ENCODE measurements around the gene RGPD4. TPM values are rescaled to one million over a fixed set of nuclear protein-coding genes. Genes with fewer than 3 reads are reported as not detected.
"Not testable (repeated sequence)": the region's sequence is repeated elsewhere in the genome, so short reads cannot be mapped to it uniquely, and the experiment has no call there.

The RGPD4 gene
- polyA plus RNA-seq, 1 donor from 2014 or later: 0.26 TPM

GRCh38 chr2:107916121-107916520, 89.4 kb downstream of the RGPD4 start:
- TF ChIP-seq CTCF (IDR thresholded peaks at IDR 0.05; ENCODE audit: poor library complexity, severe bottlenecking): peak; percentile 15
- H3K9ac ChIP-seq (ENCODE audit: low read length); H3K4me3 ChIP-seq (ENCODE audit: low read length): not testable (repeated sequence)

DNA sequence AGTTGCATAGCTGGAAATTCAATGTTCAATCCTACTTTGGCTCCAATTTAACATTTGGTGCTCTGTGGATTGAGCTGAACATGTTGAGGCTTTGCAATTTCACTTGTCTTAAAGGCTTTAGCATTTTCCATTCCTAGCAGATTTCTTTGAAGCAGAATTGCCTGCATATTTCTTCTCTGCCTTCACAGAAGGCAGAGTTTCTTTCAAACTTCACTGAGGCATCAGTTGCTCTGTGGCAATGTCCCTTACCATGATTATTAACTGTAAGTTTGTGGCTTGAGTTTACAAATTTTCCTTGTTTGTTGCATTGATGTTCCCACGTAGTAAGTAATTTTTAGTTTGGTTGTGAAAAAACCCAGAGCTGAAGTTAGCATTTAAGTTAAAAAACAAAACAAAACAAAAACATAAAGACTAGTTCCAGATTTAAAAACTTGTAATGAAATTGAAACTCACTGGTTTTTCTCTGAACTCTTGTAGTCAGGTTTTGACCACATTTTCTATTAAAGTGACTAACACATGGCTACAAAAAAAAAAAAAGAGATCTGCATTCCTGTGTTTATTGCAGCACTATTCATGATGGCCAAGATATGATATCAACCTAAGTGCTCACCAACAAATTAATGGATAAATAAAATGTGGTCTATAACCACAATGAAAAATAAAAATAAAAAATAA, 90.1 kb downstream of the RGPD4 start:
- H3K9me3 ChIP-seq (ENCODE audit: low read length); H3K4me2 ChIP-seq (ENCODE audit: low read length); H3K27me3 ChIP-seq (ENCODE audit: insufficient read depth, low read depth, low read length); H2AFZ ChIP-seq (ENCODE audit: low read depth, low read length); H4K20me1 ChIP-seq (ENCODE audit: insufficient read depth); H3K9ac ChIP-seq (ENCODE audit: low read length); H3K9me2 ChIP-seq (ENCODE audit: insufficient read depth, low read length); H3K79me2 ChIP-seq (replicated peaks; ENCODE audit: insufficient read depth, low read length); H3K27ac ChIP-seq (ENCODE audit: low read length); H3K4me3 ChIP-seq (ENCODE audit: low read length); H3K36me3 ChIP-seq (ENCODE audit: insufficient read depth, low read length); H3F3A ChIP-seq (ENCODE audit: insufficient read depth, low read length, poor library complexity, severe bottlenecking): not testable (repeated sequence)

More at GRCh38 chr2:107916121-107916520, 89.4 kb downstream of the RGPD4 start:
- not testable (repeated sequence) for H3K27me3 ChIP-seq (ENCODE audit: insufficient read depth, low read depth, low read length); H3K4me2 ChIP-seq (ENCODE audit: low read length); H3K79me2 ChIP-seq (replicated peaks; ENCODE audit: insufficient read depth, low read length); H3K27ac ChIP-seq (ENCODE audit: low read length); H3K9me3 ChIP-seq (ENCODE audit: low read length); H2AFZ ChIP-seq (ENCODE audit: low read depth, low read length); H4K20me1 ChIP-seq (ENCODE audit: insufficient read depth); H3F3A ChIP-seq (ENCODE audit: insufficient read depth, low read length, poor library complexity, severe bottlenecking); H3K9me2 ChIP-seq (ENCODE audit: insufficient read depth, low read length); H3K36me3 ChIP-seq (ENCODE audit: insufficient read depth, low read length)

DNA sequence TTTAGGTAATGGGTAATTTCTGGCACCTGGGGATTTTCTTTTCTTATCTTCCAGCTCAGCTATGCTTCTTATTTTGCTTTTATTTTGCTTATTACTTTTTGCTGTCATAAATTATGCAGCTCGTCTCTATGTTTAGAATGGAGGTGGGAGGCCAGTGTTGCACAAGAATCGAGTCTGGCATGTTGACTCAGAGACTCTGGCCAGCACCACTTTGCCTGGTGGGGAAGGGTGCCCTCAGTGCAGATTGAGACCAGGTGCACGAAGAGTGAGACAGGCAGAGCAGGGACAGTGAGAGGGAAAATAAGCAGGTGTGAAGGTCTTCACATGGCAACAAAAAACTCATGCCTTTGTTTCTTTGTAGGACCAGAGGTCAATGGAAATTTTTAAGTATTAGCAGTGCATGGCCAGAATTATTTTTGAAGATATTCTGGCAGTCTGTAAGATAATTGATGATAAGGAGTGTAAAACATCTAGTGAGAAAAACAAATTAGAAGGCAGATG, 100.4 kb downstream of the RGPD4 start:
- H3K9me3 ChIP-seq (ENCODE audit: low read length): no peaks in the 10 kb centered on the region
- no peak overlapping the region for H3K27ac ChIP-seq (ENCODE audit: low read length)
- H2AFZ ChIP-seq (ENCODE audit: low read depth, low read length): no peak overlapping the region
- no peaks in the 10 kb centered on the region for H3F3A ChIP-seq (ENCODE audit: insufficient read depth, low read length, poor library complexity, severe bottlenecking)
- H3K4me3 ChIP-seq (ENCODE audit: low read length): no peak overlapping the region
- H3K36me3 ChIP-seq (ENCODE audit: insufficient read depth, low read length): no peaks in the 10 kb centered on the region
- H4K20me1 ChIP-seq (ENCODE audit: insufficient read depth): no peaks in the 10 kb centered on the region
- no peak overlapping the region for H3K4me2 ChIP-seq (ENCODE audit: low read length)
- no peaks in the 10 kb centered on the region for H3K9me2 ChIP-seq (ENCODE audit: insufficient read depth, low read length)
- no peaks in the 10 kb centered on the region for H3K79me2 ChIP-seq (replicated peaks; ENCODE audit: insufficient read depth, low read length)
- no peak for TF ChIP-seq REST (IDR thresholded peaks at IDR 0.05; ENCODE audit: borderline replicate concordance)
- no peak for TF ChIP-seq TAF1 (IDR thresholded peaks at IDR 0.05; ENCODE audit: low read depth)
- no peak for TF ChIP-seq SMC3 (conservative IDR thresholded peaks at IDR 0.05; ENCODE audit: poor library complexity)
- TF ChIP-seq EP300 (conservative IDR thresholded peaks at IDR 0.05; ENCODE audit: poor library complexity, severe bottlenecking): no peak
- TF ChIP-seq MXI1 (conservative IDR thresholded peaks at IDR 0.05; ENCODE audit: poor library complexity, severe bottlenecking): no peak
- no peak for TF ChIP-seq RAD21 (conservative IDR thresholded peaks at IDR 0.05)
- no peak for TF ChIP-seq CTCF (IDR thresholded peaks at IDR 0.05; ENCODE audit: poor library complexity, severe bottlenecking)
- no peak for TF ChIP-seq POLR2AphosphoS5 (IDR thresholded peaks at IDR 0.05)
- TF ChIP-seq EZH2 (IDR thresholded peaks at IDR 0.05; ENCODE audit: borderline replicate concordance, insufficient read depth, low read length, poor library complexity, severe bottlenecking): no peak
- no peak overlapping the region for H3K9ac ChIP-seq (ENCODE audit: low read length)
- H3K27me3 ChIP-seq (ENCODE audit: insufficient read depth, low read depth, low read length): no peaks in the 10 kb centered on the region
